Esophagus muscularis mucosa (tissue), 4 donors: ENCODE data around the gene RHO.

Source experiments
- EP300 ChIP-seq: sonication (generic); formaldehyde crosslinking; IDR thresholded peaks from one replicate; pipeline ENCODE4 v1.6.1; 2017; ENCODE audit warnings: antibody characterized with exemption
- POLR2A ChIP-seq: fragments of 450-650 bp; IDR thresholded peaks from one replicate; pipeline ENCODE4 v1.6.1; 2017; ENCODE audit warnings: antibody characterized with exemption, moderate library complexity, mild to moderate bottlenecking, low read depth
- TF ChIP-seq, protein P1 (sequence below), 3 experiments: fragments of 200-600 bp in 2 of 3; fragments of 450-650 bp in 1 of 3; sonication (generic) in 2 of 3; IDR thresholded peaks; one replicate each; pipeline ENCODE4 v1.5.1; 2017 to 2019; ENCODE audit warnings: antibody characterized with exemption in 3 of 3, mild to moderate bottlenecking in 2 of 3, moderate library complexity in 1 of 3

DNA sequence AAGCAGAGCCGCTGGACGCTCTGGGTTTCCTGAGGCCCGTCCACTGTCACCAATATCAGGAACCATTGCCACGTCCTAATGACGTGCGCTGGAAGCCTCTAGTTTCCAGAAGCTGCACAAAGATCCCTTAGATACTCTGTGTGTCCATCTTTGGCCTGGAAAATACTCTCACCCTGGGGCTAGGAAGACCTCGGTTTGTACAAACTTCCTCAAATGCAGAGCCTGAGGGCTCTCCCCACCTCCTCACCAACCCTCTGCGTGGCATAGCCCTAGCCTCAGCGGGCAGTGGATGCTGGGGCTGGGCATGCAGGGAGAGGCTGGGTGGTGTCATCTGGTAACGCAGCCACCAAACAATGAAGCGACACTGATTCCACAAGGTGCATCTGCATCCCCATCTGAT, 3.3 kb downstream of the RHO start:
- TF ChIP-seq, protein P1, sequence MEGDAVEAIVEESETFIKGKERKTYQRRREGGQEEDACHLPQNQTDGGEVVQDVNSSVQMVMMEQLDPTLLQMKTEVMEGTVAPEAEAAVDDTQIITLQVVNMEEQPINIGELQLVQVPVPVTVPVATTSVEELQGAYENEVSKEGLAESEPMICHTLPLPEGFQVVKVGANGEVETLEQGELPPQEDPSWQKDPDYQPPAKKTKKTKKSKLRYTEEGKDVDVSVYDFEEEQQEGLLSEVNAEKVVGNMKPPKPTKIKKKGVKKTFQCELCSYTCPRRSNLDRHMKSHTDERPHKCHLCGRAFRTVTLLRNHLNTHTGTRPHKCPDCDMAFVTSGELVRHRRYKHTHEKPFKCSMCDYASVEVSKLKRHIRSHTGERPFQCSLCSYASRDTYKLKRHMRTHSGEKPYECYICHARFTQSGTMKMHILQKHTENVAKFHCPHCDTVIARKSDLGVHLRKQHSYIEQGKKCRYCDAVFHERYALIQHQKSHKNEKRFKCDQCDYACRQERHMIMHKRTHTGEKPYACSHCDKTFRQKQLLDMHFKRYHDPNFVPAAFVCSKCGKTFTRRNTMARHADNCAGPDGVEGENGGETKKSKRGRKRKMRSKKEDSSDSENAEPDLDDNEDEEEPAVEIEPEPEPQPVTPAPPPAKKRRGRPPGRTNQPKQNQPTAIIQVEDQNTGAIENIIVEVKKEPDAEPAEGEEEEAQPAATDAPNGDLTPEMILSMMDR (IDR thresholded peaks at IDR 0.05), result no peak
- TF ChIP-seq POLR2A, result no peak
- TF ChIP-seq EP300, result no peak
